GM19099 (cell line): ENCODE data around the gene CDCA7.

ENCODE experiments used
- POLR2A ChIP-seq: IDR thresholded peaks from 3 replicates; pipeline ENCODE4 v1.6.1; 2011; ENCODE audit warnings: low read depth; ENCODE audit not compliant: insufficient read length; ENCODE audit errors: extremely low read depth

The CDCA7 gene

GRCh38 chr2:173354582-173355131, at the start of gene CDCA7:
Gene CDCA7, plus strand, starts transcription at chr2:173354872. Its CDS starts 92 bp downstream, at chr2:173354964.
- TF ChIP-seq POLR2A, result peak; percentile 79

- TF ChIP-seq POLR2A, result no peak
These were observed 49.4 kb upstream of the CDCA7 start for GRCh38 chr2:173305303-173305702.

- TF ChIP-seq POLR2A, result no peak
These were observed 47.4 kb upstream of the CDCA7 start for GRCh38 chr2:173307293-173307692.

GRCh38 chr2:173311844-173312606, 42.6 kb upstream of the CDCA7 start:
- no peak for TF ChIP-seq POLR2A

GRCh38 chr2:173323371-173323770, 31.3 kb upstream of the CDCA7 start:
- no peak for TF ChIP-seq POLR2A

- TF ChIP-seq POLR2A, result no peak
These were observed 27.9 kb upstream of the CDCA7 start for GRCh38 chr2:173326806-173327205.

GRCh38 chr2:173327421-173327820, 27.3 kb upstream of the CDCA7 start:
- no peak for TF ChIP-seq POLR2A

GRCh38 chr2:173339807-173340206, 14.9 kb upstream of the CDCA7 start:
- TF ChIP-seq POLR2A, result no peak

- no peak for TF ChIP-seq POLR2A
These were observed 10.8 kb upstream of the CDCA7 start for GRCh38 chr2:173343921-173344320.

- no peak for TF ChIP-seq POLR2A
These were observed 8.6 kb upstream of the CDCA7 start for GRCh38 chr2:173346035-173346434.

GRCh38 chr2:173347305-173348168, 7.1 kb upstream of the CDCA7 start:
- TF ChIP-seq POLR2A, result no peak

GRCh38 chr2:173349287-173349686, 5.4 kb upstream of the CDCA7 start:
- TF ChIP-seq POLR2A, result no peak

- TF ChIP-seq POLR2A, result no peak
These were observed 4.3 kb upstream of the CDCA7 start for GRCh38 chr2:173350383-173350782.

- TF ChIP-seq POLR2A, result no peak
These were observed 2.8 kb upstream of the CDCA7 start for GRCh38 chr2:173351879-173352278.

- no peak for TF ChIP-seq POLR2A
These were observed 1.1 kb upstream of the CDCA7 start for GRCh38 chr2:173353556-173353955.

GRCh38 chr2:173354073-173354581, 545 bp upstream of the CDCA7 start:
- no peak for TF ChIP-seq POLR2A

GRCh38 chr2:173355132-173355865, 627 bp downstream of the CDCA7 start:
- peak; percentile 24 for TF ChIP-seq POLR2A
